NB4 (cell line): ENCODE data around the gene SLC38A10.

ENCODE experiments used
- CTCF ChIP-seq: IDR thresholded peaks from one replicate; pipeline ENCODE4 v1.5.1; 2012; ENCODE audit warnings: low read depth, low read length
- POLR2A ChIP-seq: IDR thresholded peaks from 2 replicates; pipeline ENCODE4 v1.6.1; 2011; ENCODE audit warnings: mild to moderate bottlenecking; ENCODE audit not compliant: insufficient read length; ENCODE audit errors: extremely low read depth
- TF ChIP-seq, protein P1 (sequence below): IDR thresholded peaks from 2 replicates; pipeline ENCODE4 v1.6.1; 2011; ENCODE audit warnings: low read depth, low read length

DNA sequence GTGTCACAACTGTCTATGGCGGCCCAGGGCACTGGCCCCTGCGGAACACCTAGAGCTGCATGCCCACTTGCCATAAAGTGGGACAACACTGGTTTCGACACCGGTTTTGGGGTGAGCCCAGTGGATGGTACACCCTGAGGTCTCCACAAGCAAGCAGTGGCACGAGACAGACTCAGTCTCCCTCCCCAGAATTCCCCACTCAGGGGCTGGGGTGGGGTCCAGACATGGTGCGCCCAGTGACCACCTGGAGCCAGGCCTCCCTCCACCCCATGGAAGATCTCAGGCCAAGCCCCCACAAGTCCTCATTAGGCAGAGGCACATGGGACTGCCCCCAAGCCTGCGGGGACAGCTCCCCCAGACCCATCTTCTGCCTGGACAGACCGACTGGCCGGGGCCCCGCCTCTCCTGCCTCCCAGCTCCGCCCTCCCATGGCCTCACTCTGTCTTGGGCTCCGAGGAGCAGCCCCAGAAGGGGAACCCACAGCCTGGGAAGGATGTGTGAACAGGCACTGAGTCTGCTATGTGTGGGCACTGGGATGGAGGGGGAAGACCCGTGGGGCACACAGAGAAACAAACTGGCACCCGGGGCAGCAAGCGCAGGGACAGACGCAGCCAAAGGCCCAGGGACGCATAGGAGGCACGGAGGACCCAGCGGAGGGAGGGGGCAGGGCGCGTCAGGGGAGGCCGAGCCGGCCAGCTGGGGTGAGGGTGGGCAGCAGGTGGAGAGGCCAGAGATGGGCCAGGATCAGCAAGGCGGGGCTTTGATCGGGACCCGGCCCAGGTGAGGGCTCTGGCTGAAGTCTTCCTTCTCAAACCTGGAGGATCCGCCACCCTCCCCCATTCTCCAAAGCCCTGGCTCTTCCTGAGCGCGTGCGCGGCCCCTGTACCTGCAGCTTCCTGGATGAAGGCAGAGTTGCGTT, 59.0 kb downstream of the SLC38A10 start:
- TF ChIP-seq POLR2A (no peak), CTCF (no peak)
- TF ChIP-seq, protein P1, sequence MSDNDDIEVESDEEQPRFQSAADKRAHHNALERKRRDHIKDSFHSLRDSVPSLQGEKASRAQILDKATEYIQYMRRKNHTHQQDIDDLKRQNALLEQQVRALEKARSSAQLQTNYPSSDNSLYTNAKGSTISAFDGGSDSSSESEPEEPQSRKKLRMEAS: no peak
